ENCODE measurements around the gene TPST2. TPM values are rescaled to one million over a fixed set of nuclear protein-coding genes. Genes with fewer than 3 reads are reported as not detected.

TPST2 gene
- total and polyA plus RNA-seq, 12 donors: 15.7 to 167 (median 57.0) TPM

DNA sequence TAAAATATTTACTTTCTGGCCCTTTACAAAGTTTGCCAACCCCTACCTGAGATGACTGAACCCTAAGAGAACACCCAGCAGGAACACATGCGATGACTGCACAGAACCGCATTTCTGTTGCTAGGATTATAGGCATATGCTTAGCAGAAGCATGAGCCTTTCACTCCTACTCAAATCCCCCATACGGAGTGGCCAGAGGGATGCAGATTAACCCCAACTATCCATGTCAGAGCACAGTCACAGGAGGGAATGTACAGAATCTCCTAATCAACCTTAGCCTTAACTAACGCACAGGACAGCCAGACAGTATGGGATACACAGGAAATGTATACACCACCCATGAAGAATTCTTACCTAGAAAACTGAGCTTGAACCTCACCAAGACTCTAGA is 112.6 kb downstream of the TPST2 start:
- H3K4me1 ChIP-seq (replicated peaks in 1 of 2): peaks cover 0 to 30% of the 10 kb centered on the region in 2 donors

DNA sequence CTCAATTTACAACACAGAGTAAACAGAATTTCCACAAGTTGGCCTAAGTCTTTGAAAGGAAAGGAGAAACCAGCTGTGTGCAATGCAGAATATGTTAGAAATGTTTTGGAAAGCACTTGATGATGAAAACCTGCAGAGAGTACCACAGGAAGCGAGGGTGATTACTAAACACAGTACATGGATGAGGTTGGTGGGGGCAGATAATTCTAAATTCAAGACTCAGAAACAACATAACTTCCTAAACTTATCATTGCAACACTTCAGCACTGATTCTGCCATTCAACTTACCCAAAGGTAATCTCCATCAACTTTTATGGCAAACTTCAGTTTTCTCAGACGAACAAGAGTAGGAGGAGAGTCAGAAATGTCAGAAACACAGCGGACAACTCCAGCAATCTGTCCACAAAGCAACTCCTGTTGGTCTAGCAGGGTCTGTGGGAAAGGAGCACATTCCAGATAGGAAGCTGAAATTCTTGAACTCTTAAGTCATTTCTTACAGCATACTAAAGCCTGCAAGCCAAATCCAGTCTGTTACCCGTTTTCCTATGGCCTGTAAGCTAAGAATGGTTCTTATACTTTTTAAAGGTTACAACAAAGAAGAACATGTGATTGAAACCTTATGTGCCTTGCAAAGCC is 113.1 kb downstream of the TPST2 start:
- peaks cover 0 to 52% of the 10 kb centered on the region in 2 donors for H3K36me3 ChIP-seq (replicated peaks in 1 of 2)
- no peaks in the 10 kb centered on the region for H3K9me3 ChIP-seq (replicated peaks in 1 of 3)
- WGBS, 4 donors: 82 to 88% (median 86%) methylated on average over 4 of the region's 4 CpGs
- intact Hi-C loops (cut with DNase I): no loop called here
- H3K4me3 ChIP-seq: no peak overlapping the region
- no peak overlapping the region for H3K27ac ChIP-seq
- H3K27me3 ChIP-seq: no peaks in the 10 kb centered on the region
- no peak for DNase-seq
- TF ChIP-seq POLR2A (IDR thresholded peaks at IDR 0.05): no peak
- TF ChIP-seq, protein P1, sequence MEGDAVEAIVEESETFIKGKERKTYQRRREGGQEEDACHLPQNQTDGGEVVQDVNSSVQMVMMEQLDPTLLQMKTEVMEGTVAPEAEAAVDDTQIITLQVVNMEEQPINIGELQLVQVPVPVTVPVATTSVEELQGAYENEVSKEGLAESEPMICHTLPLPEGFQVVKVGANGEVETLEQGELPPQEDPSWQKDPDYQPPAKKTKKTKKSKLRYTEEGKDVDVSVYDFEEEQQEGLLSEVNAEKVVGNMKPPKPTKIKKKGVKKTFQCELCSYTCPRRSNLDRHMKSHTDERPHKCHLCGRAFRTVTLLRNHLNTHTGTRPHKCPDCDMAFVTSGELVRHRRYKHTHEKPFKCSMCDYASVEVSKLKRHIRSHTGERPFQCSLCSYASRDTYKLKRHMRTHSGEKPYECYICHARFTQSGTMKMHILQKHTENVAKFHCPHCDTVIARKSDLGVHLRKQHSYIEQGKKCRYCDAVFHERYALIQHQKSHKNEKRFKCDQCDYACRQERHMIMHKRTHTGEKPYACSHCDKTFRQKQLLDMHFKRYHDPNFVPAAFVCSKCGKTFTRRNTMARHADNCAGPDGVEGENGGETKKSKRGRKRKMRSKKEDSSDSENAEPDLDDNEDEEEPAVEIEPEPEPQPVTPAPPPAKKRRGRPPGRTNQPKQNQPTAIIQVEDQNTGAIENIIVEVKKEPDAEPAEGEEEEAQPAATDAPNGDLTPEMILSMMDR (IDR thresholded peaks at IDR 0.05): no peak
- H3K4me1 ChIP-seq (replicated peaks in 1 of 2): peaks cover 0 to 24% of the 10 kb centered on the region in 2 donors

More for the DNA sequence above, 112.6 kb downstream of the TPST2 start:
- Histone ChIP-seq H3K27me3 (no peaks in the 10 kb centered on the region), H3K4me3 (no peak overlapping the region), H3K9me3 (replicated peaks in 1 of 3) (no peaks in the 10 kb centered on the region), H3K36me3 (replicated peaks in 1 of 2) (peaks cover 0 to 47% of the 10 kb centered on the region in 2 donors), H3K27ac (no peak overlapping the region)
- intact Hi-C loops (cut with DNase I): no loop called here
- WGBS, 4 donors: 41 to 47% (median 43%) methylated on average over 4 of the region's 4 CpGs
- no peak for DNase-seq
- TF ChIP-seq, protein P1 (IDR thresholded peaks at IDR 0.05): no peak
- no peak for TF ChIP-seq POLR2A (IDR thresholded peaks at IDR 0.05)

DNA sequence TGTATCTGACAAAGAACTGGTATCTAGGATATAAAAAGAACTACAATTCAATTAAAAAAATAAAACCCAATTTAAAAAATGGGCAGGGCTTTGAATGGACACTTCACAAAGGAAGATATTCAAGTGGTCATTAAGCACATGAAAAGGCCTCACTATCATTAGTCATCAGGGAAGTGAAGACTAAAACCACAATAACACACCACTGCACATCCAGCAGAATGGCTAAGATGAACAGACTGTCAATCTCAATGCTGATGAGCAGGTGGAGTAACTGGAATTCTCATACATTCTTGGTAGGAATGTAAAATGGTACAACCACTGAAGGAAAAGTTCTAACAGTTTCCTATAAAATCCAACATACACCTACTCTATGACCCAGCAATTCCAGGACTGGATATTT is 115.2 kb downstream of the TPST2 start:
- H3K9me3 ChIP-seq (replicated peaks in 1 of 3): no peaks in the 10 kb centered on the region
- DNase-seq: no peak
- peaks cover 0 to 74% of the 10 kb centered on the region in 2 donors for H3K36me3 ChIP-seq (replicated peaks in 1 of 2)
- H3K4me3 ChIP-seq: no peak overlapping the region
- intact Hi-C loops (cut with DNase I): no loop called here
- H3K4me1 ChIP-seq (replicated peaks in 1 of 2): peaks cover 0 to 3% of the 10 kb centered on the region in 2 donors
- H3K27ac ChIP-seq: no peak overlapping the region
- no peak for TF ChIP-seq POLR2A (IDR thresholded peaks at IDR 0.05)
- TF ChIP-seq, protein P1 (IDR thresholded peaks at IDR 0.05): no peak
- no peaks in the 10 kb centered on the region for H3K27me3 ChIP-seq

MicroRNA genes within 50 kb of the gene (microRNA counts, 767-probe panel; counts per million panel counts)
- microRNA hsa-miR-548j: 0 counts per million in 2 donors

Small RNA genes lying within 50 kb of the gene (microRNA-seq; reads per million reads assigned to microRNA genes)
- 1.1 to 4.0 (median 3.4) reads per million in 3 donors for gene MIR548J

Small RNA genes lying within 50 kb of the gene (small RNA-seq; reads per million reads assigned to genes)
- gene MIR548J: 0.08 to 0.36 reads per million in 2 donors

Other genes with a start within 250 kb of the TPST2 start
- gene ASPHD2, start 160.9 kb downstream of the TPST2 start, total RNA-seq: 1 to 10 TPM in 1 of 9 donors, under 1 TPM in 8; 0.06 to 1.7 (median 0.50) TPM
- under 1 TPM; 0.17 to 0.84 (median 0.40) TPM for gene ASPHD2, start 160.9 kb downstream of the TPST2 start, polyA plus RNA-seq
- gene HPS4, start 106.3 kb downstream of the TPST2 start, total RNA-seq: 10 to 100 TPM; 23.7 to 38.6 (median 32.4) TPM
- 10 to 100 TPM; 19.9 to 38.5 (median 26.0) TPM for gene HPS4, start 106.3 kb downstream of the TPST2 start, polyA plus RNA-seq
- gene SRRD, start 106.3 kb downstream of the TPST2 start, total RNA-seq: 100 to 1,000 TPM in 1 of 9 donors, 10 to 100 TPM in 8; 11.8 to 261 (median 17.8) TPM
- gene SRRD, start 106.3 kb downstream of the TPST2 start, polyA plus RNA-seq: 10 to 100 TPM; 10.3 to 18.2 (median 10.5) TPM
- gene TFIP11, start 77.7 kb downstream of the TPST2 start, total RNA-seq: 10 to 100 TPM; 25.0 to 73.3 (median 38.2) TPM
- gene TFIP11, start 77.7 kb downstream of the TPST2 start, polyA plus RNA-seq: 10 to 100 TPM; 28.8 to 38.3 (median 32.2) TPM
- gene CRYBB1, start 27.9 kb upstream of the TPST2 start, total RNA-seq: 1 to 10 TPM in 7 of 9 donors, under 1 TPM in 2; 0.39 to 2.6 (median 1.9) TPM
- gene CRYBB1, start 27.9 kb upstream of the TPST2 start, polyA plus RNA-seq: 1 to 10 TPM in 1 of 3 donors, under 1 TPM in 2; 0.55 to 1.4 (median 0.88) TPM
- gene CRYBA4, start 31.8 kb upstream of the TPST2 start, total RNA-seq: not detected
- gene CRYBA4, start 31.8 kb upstream of the TPST2 start, polyA plus RNA-seq: not detected
- 10 to 100 TPM in 2 of 9 donors, 1 to 10 TPM in 5, under 1 TPM in 2; 0.18 to 11.4 (median 1.6) TPM for gene MIAT, start 67.5 kb upstream of the TPST2 start, total RNA-seq
- 10 to 100 TPM in 1 of 3 donors, 1 to 10 TPM in 2; 4.6 to 23.9 (median 7.0) TPM for gene MIAT, start 67.5 kb upstream of the TPST2 start, polyA plus RNA-seq

Data from adrenal gland (tissue), 12 donors.